Mesenchymal stem cell (in vitro differentiated cells and primary cell): Measurements from ENCODE around the gene PPY.

Experiments used
- DNase-seq: peaks from one replicate; pipeline ENCODE4 v3.0.0-alpha.2; 2013
- H2AFZ ChIP-seq: one replicate; pipeline ENCODE4 v1.6.1; 2013; ENCODE audit warnings: low read depth, mild to moderate bottlenecking, control low read depth, inconsistent platforms, low read length, moderate library complexity
- H2AK5ac ChIP-seq: 2 replicates; pipeline ENCODE4 v1.6.1; 2013; ENCODE audit warnings: low read length, moderate library complexity, mild to moderate bottlenecking, inconsistent platforms; ENCODE audit not compliant: severe bottlenecking
- H2BK120ac ChIP-seq: one replicate; pipeline ENCODE4 v1.6.1; 2013; ENCODE audit warnings: low read depth, mild to moderate bottlenecking, inconsistent platforms, low read length, moderate library complexity
- H2BK12ac ChIP-seq, 2 experiments: one replicate each; pipeline ENCODE4 v1.6.1; 2013; ENCODE audit warnings: inconsistent platforms in 2 of 2, low read length in 2 of 2, mild to moderate bottlenecking in 2 of 2, moderate library complexity in 2 of 2, control low read depth in 1 of 2
- H2BK15ac ChIP-seq: one replicate; pipeline ENCODE4 v1.6.1; 2013; ENCODE audit warnings: mild to moderate bottlenecking, low read depth, inconsistent platforms; ENCODE audit not compliant: poor library complexity, severe bottlenecking
- H2BK5ac ChIP-seq: 2 replicates; pipeline ENCODE4 v1.6.1; 2013; ENCODE audit warnings: low read depth, mild to moderate bottlenecking, low read length, control low read depth, inconsistent platforms; ENCODE audit not compliant: poor library complexity, severe bottlenecking
- H3K14ac ChIP-seq, 2 experiments: one replicate each; pipeline ENCODE4 v1.6.1; 2013; ENCODE audit warnings: inconsistent platforms in 2 of 2, low read length in 2 of 2, control low read depth in 1 of 2, mild to moderate bottlenecking in 1 of 2, moderate library complexity in 1 of 2
- H3K18ac ChIP-seq, 2 experiments: one replicate each; pipeline ENCODE4 v1.6.1; 2013; ENCODE audit warnings: inconsistent platforms in 2 of 2, low read length in 2 of 2, control low read depth in 1 of 2, low read depth in 1 of 2, mild to moderate bottlenecking in 1 of 2
- H3K23ac ChIP-seq, 2 experiments: one replicate each; pipeline ENCODE4 v1.6.1; 2013; ENCODE audit warnings: inconsistent platforms in 2 of 2, low read length in 2 of 2, mild to moderate bottlenecking in 2 of 2, moderate library complexity in 2 of 2, control low read depth in 1 of 2
- H3K27ac ChIP-seq: 2 replicates; pipeline ENCODE4 v1.5.1; 2013; ENCODE audit warnings: mild to moderate bottlenecking, moderate library complexity, low read length, control low read depth, inconsistent platforms; ENCODE audit not compliant: poor library complexity, severe bottlenecking
- H3K27me3 ChIP-seq, 2 experiments: 2 replicates each; pipeline versions ENCODE4 v1.6.1 to v1.7.0; 2013; ENCODE audit warnings: low read length in 2 of 2, mild to moderate bottlenecking in 2 of 2, moderate library complexity in 2 of 2, control low read depth in 1 of 2, inconsistent platforms in 1 of 2; ENCODE audit not compliant: control insufficient read depth in 1 of 2, insufficient read depth in 1 of 2
- H3K36me3 ChIP-seq, 2 experiments: 2 replicates each; pipeline versions ENCODE4 v1.6.1 to v1.7.0; 2013; ENCODE audit warnings: low read length in 2 of 2, control low read depth in 1 of 2, inconsistent platforms in 1 of 2, low read depth in 1 of 2, mild to moderate bottlenecking in 1 of 2; ENCODE audit not compliant: insufficient read depth in 2 of 2, control insufficient read depth in 1 of 2
- H3K4ac ChIP-seq, 2 experiments: one replicate each; pipeline ENCODE4 v1.6.1; 2013; ENCODE audit warnings: inconsistent platforms in 2 of 2, low read length in 2 of 2, mild to moderate bottlenecking in 2 of 2, moderate library complexity in 2 of 2, control low read depth in 1 of 2, low read depth in 1 of 2
- H3K4me1 ChIP-seq: 2 replicates; pipeline ENCODE4 v1.6.1; 2013; ENCODE audit warnings: low read depth, low read length, control low read depth; ENCODE audit not compliant: control insufficient read depth, insufficient read depth
- H3K4me2 ChIP-seq: 2 replicates; pipeline ENCODE4 v1.6.1; 2013; ENCODE audit warnings: low read length, mild to moderate bottlenecking, inconsistent platforms; ENCODE audit not compliant: poor library complexity, severe bottlenecking
- H3K4me3 ChIP-seq, 2 experiments: 2 replicates each; pipeline versions ENCODE4 v1.5.1 to v1.7.0; 2013; ENCODE audit warnings: low read length in 2 of 2, mild to moderate bottlenecking in 2 of 2, control low read depth in 1 of 2, low read depth in 1 of 2; ENCODE audit not compliant: insufficient read depth in 1 of 2
- H3K79me1 ChIP-seq: replicated peaks from 2 replicates; pipeline ENCODE4 v1.6.1; 2013; ENCODE audit warnings: mild to moderate bottlenecking, control low read depth, low read length, inconsistent platforms; ENCODE audit not compliant: poor library complexity, severe bottlenecking
- H3K9ac ChIP-seq: 2 replicates; pipeline ENCODE4 v1.7.0; 2013; ENCODE audit warnings: mild to moderate bottlenecking, low read length, moderate library complexity
- H3K9me3 ChIP-seq: 2 replicates; pipeline ENCODE4 v1.7.0; 2013; ENCODE audit warnings: mild to moderate bottlenecking, low read length; ENCODE audit not compliant: control insufficient read depth
- H4K8ac ChIP-seq: one replicate; pipeline ENCODE4 v1.6.1; 2013; ENCODE audit warnings: inconsistent platforms, mild to moderate bottlenecking, low read length, moderate library complexity
- H4K91ac ChIP-seq: one replicate; pipeline ENCODE4 v1.6.1; 2013; ENCODE audit warnings: mild to moderate bottlenecking, low read length, inconsistent platforms
- WGBS: methylation state at CpG from one replicate; pipeline ENCODE4 v1.1.7; 2013; ENCODE audit warnings: mixed read lengths; 5-methylcytosine and 5-hydroxymethylcytosine counted together

PPY gene

DNA sequence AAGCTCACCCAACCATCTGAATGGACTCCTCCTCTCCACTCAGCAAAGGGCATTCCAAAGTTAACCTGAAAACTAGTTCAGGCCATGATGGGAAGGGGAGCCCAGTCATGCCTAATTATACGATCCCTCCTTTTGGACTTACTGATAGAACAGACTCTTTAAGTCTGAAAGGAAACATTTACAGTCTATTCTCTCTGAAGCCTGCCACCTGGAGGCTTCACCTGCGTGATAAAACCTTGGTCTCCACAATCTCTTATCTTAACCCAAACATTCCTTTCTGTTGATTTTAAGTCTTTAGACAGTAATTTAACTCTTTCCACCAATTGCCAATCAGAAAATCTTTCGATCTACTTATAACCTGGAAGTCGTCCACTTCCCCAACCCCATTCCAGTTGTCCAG is 25.9 kb downstream of the PPY start:
- no peak overlapping the region for H3K4me2 ChIP-seq
- no peak overlapping the region for H3K27ac ChIP-seq
- no peak overlapping the region for H3K18ac ChIP-seq
- H4K8ac ChIP-seq: no peak overlapping the region
- no peak overlapping the region for H2BK5ac ChIP-seq
- no peak overlapping the region for H3K4me3 ChIP-seq
- no peaks in the 10 kb centered on the region for H3K36me3 ChIP-seq
- H3K14ac ChIP-seq: no peak overlapping the region
- no peak overlapping the region for H2AFZ ChIP-seq
- no peaks in the 10 kb centered on the region for H3K9me3 ChIP-seq
- no peak overlapping the region for H3K4ac ChIP-seq
- WGBS: 89% methylated on average over 4 of the region's 4 CpGs
- H3K27me3 ChIP-seq: peaks cover 27 to 72% of the 10 kb centered on the region in 2 experiments
- H4K91ac ChIP-seq: no peak overlapping the region
- H2AK5ac ChIP-seq: no peak overlapping the region
- DNase-seq: no peak
- no peak overlapping the region for H3K23ac ChIP-seq
- H2BK15ac ChIP-seq: no peak overlapping the region
- H3K79me1 ChIP-seq: no peaks in the 10 kb centered on the region
- H3K9ac ChIP-seq: no peak overlapping the region
- no peak overlapping the region for H2BK120ac ChIP-seq
- H2BK12ac ChIP-seq: no peak overlapping the region
- H3K4me1 ChIP-seq: peaks cover 9% of the 10 kb centered on the region

DNA sequence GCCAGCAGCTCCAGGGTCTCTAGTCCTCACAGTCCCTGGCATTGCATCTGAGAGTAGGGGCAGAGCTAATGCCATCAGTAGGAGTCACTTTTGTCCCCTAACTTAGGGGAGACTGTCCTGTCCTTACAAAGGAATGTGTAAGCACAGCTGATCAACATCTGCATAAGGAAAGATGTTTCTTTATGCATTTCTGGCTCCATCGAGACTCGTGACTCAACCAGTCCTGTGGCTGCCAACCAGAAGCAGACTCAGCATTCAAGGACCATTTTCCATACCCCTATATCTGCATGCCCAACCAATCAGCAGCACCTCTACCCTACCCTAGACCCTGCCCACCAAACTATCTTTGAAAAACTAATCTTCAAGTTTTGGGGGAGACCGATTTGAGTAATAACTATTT is 26.7 kb downstream of the PPY start:
- 91% methylated on average over 3 of the region's 3 CpGs for whole genome bisulfite sequencing

DNA sequence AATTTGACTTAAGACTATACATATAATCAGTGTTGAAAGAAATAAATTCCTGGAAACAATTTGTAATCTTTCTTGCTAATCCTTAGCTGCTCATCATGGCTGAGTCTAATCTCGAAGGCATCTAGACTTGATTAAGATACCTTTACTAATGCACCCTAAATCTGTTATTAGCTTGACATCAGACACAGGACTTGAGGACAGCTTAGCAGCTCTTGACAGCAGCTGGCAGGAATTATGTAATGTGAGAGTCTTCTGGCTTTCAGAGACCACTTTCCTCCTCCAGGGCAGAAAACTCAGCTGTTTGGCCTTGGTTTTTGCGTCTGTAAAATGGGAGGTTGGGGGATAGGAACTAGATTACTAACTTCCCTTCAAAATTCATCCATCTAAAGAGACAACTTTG is 27.8 kb downstream of the PPY start:
- Histone ChIP-seq H3K79me1 (no peaks in the 10 kb centered on the region), H3K4me3 (no peak overlapping the region), H3K18ac (no peak overlapping the region), H3K4me1 (peaks cover 9% of the 10 kb centered on the region), H3K9ac (no peak overlapping the region), H4K91ac (no peak overlapping the region), H3K23ac (no peak overlapping the region), H2BK5ac (no peak overlapping the region), H3K14ac (no peak overlapping the region), H3K36me3 (no peaks in the 10 kb centered on the region), H2BK15ac (no peak overlapping the region), H2BK12ac (no peak overlapping the region), H3K27me3 (peaks cover 29 to 76% of the 10 kb centered on the region in 2 experiments), H4K8ac (no peak overlapping the region), H2BK120ac (no peak overlapping the region), H3K4ac (no peak overlapping the region), H3K27ac (no peak overlapping the region), H3K9me3 (no peaks in the 10 kb centered on the region), H2AK5ac (no peak overlapping the region), H2AFZ (no peak overlapping the region), H3K4me2 (no peak overlapping the region)
- 89% methylated on average over 1 of the region's 2 CpGs for WGBS
- DNase-seq: no peak

More for the DNA sequence above, 26.7 kb downstream of the PPY start:
- Histone ChIP-seq H3K4me1 (peaks cover 9% of the 10 kb centered on the region), H2BK15ac (no peak overlapping the region), H3K23ac (no peak overlapping the region), H3K9ac (no peak overlapping the region), H3K27ac (no peak overlapping the region), H2BK120ac (no peak overlapping the region), H3K79me1 (no peaks in the 10 kb centered on the region), H3K36me3 (no peaks in the 10 kb centered on the region), H2AFZ (no peak overlapping the region), H3K18ac (no peak overlapping the region), H2BK5ac (no peak overlapping the region), H3K4ac (no peak overlapping the region), H2AK5ac (no peak overlapping the region), H3K9me3 (no peaks in the 10 kb centered on the region), H2BK12ac (no peak overlapping the region), H3K14ac (no peak overlapping the region), H3K27me3 (peaks cover 25 to 69% of the 10 kb centered on the region in 2 experiments), H4K8ac (no peak overlapping the region), H4K91ac (no peak overlapping the region), H3K4me2 (no peak overlapping the region), H3K4me3 (no peak overlapping the region)
- DNase-seq: no peak

DNA sequence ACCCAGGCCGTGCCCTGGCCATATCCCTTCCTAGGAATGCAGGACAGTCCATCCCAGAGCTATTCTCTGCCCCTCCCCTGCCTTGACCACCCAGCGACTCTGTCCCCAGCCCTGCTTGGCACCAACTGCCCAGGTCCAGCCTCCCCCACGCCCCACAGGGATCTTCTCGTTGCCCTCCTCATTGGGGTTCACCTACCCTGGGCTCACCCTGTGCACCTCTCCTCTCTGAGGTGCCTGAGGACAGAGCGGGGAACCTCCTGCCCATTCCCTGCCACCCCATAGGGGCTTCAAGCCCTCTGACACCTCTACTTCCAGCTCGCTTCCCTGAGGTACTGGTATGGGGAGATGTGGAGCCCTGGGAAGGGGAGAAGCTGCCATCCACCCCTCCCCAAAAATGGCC is 28.7 kb downstream of the PPY start:
- no peaks in the 10 kb centered on the region for H3K36me3 ChIP-seq
- no peak overlapping the region for H3K4me2 ChIP-seq
- no peak overlapping the region for H2AFZ ChIP-seq
- no peak overlapping the region for H3K14ac ChIP-seq
- H2BK15ac ChIP-seq: no peak overlapping the region
- H2BK120ac ChIP-seq: no peak overlapping the region
- H3K23ac ChIP-seq: no peak overlapping the region
- no peak overlapping the region for H3K4me3 ChIP-seq
- no peaks in the 10 kb centered on the region for H3K9me3 ChIP-seq
- no peak overlapping the region for H3K4ac ChIP-seq
- H4K91ac ChIP-seq: no peak overlapping the region
- no peak for DNase-seq
- H3K27ac ChIP-seq: no peak overlapping the region
- H3K79me1 ChIP-seq: no peaks in the 10 kb centered on the region
- H2AK5ac ChIP-seq: no peak overlapping the region
- H4K8ac ChIP-seq: no peak overlapping the region
- H3K9ac ChIP-seq: no peak overlapping the region
- H3K18ac ChIP-seq: no peak overlapping the region
- peaks cover 6% of the 10 kb centered on the region for H3K4me1 ChIP-seq
- no peak overlapping the region for H2BK12ac ChIP-seq
- WGBS: 64% methylated on average over 5 of the region's 6 CpGs
- no peak overlapping the region for H2BK5ac ChIP-seq
- H3K27me3 ChIP-seq: peaks cover 29 to 75% of the 10 kb centered on the region in 2 experiments
